Activated CD8-positive, alpha-beta T cell treated with anti-CD3 and anti-CD28 coated beads, Interleukin-2, amount 10 ng/mL, durations not matched to agents 7 days and 5 days (primary cell): ENCODE results near the gene LANCL2. TPM values are rescaled to one million over a fixed set of nuclear protein-coding genes. Genes with fewer than 3 reads are reported as not detected.
"Not testable (repeated sequence)": the region's sequence is repeated elsewhere in the genome, so short reads cannot be mapped to it uniquely, and the experiment has no call there.

Experiments
- ATAC-seq: fragments of 150-1000 bp; cut with Tn5 transposase; one replicate; pipeline ENCODE4 v1.10.0; 2021; ENCODE audit warnings: moderate library complexity
- CTCF ChIA-PET: fragments of 350-600 bp; sonication (Branson Sonifier 250); formaldehyde crosslinking; loops from one replicate; lab custom pipeline; 2021; ENCODE audit warnings: antibody characterized with exemption; lab: Charles Lee
- POLR2A ChIA-PET: fragments of 350-600 bp; sonication (Branson Sonifier 250); formaldehyde crosslinking; loops from one replicate; lab custom pipeline; 2021; ENCODE audit warnings: antibody characterized with exemption; lab: Charles Lee
- DNase-seq: peaks from one replicate; pipeline ENCODE4 v3.0.0-alpha.2; 2020
- H3K27ac Mint-ChIP-seq: one replicate; pipeline ENCODE4 v1.8.0; 2021; ENCODE audit warnings: mild to moderate bottlenecking, mixed read lengths
- H3K27me3 Mint-ChIP-seq: one replicate; pipeline ENCODE4 v1.8.0; 2021; ENCODE audit warnings: low read depth, mixed read lengths
- H3K36me3 Mint-ChIP-seq: one replicate; pipeline ENCODE4 v1.8.0; 2021; ENCODE audit warnings: low read depth, mixed read lengths
- H3K4me1 Mint-ChIP-seq: one replicate; pipeline ENCODE4 v1.8.0; 2021; ENCODE audit warnings: low read depth, mixed read lengths
- H3K4me3 Mint-ChIP-seq: one replicate; pipeline ENCODE4 v1.8.0; 2021; ENCODE audit warnings: mild to moderate bottlenecking, mixed read lengths
- H3K9me3 Mint-ChIP-seq: one replicate; pipeline ENCODE4 v1.8.0; 2022; ENCODE audit warnings: mixed read lengths; ENCODE audit not compliant: insufficient read depth
- total RNA-seq, 2 experiments: library from RNA; stranded (reverse); gene quantifications; one replicate each; pipeline ENCODE4 v1.2.3, GENCODE V29; 2021

LANCL2 gene
- total RNA-seq, 2 experiments from 2014 or later: 8.0 to 8.5 TPM

DNA sequence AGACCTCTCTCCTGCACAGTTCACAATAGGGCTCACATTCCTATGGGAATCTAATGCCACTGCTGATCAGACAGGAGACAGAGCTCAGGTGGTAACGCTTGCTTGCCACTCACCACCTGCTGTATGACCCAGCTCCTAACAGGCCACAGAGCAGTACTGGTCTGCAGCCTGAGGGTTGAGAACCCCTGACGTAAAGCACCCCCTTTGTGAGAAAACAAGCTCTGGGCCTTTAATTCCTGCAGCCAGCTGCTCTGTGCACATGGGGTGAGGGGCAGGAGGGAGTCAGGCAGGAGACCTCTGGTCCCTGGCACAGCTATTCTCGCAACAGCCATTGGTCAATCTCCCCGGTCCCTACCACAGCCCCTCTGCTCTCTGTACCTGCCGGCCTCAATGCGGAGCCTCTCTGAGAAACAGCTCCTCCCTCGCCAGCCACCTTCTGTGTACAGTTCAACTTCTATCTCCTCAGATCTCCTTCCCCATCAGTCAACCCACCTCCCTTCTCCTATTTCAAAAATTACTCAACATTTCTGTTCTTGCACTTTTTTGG lies 102.0 kb downstream of the LANCL2 start:
- Mint-ChIP-seq H3K27ac (no peak overlapping the region), H3K4me1 (peaks cover 32% of the 10 kb centered on the region), H3K4me3 (no peak overlapping the region), H3K9me3 (peaks cover 7% of the 10 kb centered on the region), H3K27me3 (no peaks in the 10 kb centered on the region), H3K36me3 (peaks cover 52% of the 10 kb centered on the region)
- CTCF ChIA-PET: interaction anchor here (1.4 kb wide), 1 partner anchor 34 kb away, joined by 3 read pairs; no protein-coding TSS in a partner anchor
- DNase-seq (no peak), ATAC-seq (no peak)
- POLR2A ChIA-PET: interaction anchor here (0.7 to 1.0 kb wide), 3 partner anchors 40 to 101 kb away, joined by 4 read pairs; no protein-coding TSS in a partner anchor

DNA sequence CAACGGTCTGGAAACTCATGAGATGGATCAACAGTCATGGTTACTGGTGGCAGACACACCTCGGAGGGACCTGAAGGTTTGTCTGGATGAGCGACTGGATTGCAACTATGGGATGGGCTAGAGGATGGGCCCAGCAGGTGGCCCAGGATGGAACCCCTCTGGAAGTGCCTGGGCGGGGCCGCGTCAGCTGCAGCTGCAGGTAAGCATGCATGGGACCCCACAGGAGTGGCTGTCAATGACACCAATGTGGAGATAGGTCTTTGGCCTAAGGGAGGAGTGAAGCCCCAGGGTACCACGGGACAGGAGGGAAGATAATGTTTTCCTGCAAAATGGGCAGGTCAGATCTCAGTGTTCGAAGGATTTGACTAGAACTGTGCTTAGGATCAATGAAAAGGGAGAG lies 103.4 kb downstream of the LANCL2 start:
- POLR2A ChIA-PET: interaction anchor here (1.8 kb wide), 1 partner anchor 66 kb away, joined by 10 read pairs; no protein-coding TSS in a partner anchor
- CTCF ChIA-PET: interaction anchor here (0.6 to 2.2 kb wide), 9 partner anchors 8 to 216 kb away, joined by 3 to 14 read pairs (median 3); no protein-coding TSS in a partner anchor
- H3K27me3 Mint-ChIP-seq: no peaks in the 10 kb centered on the region
- DNase-seq: no peak
- peaks cover 26% of the 10 kb centered on the region for H3K4me1 Mint-ChIP-seq
- H3K9me3 Mint-ChIP-seq: peaks cover under 1% of the 10 kb centered on the region
- no peak for ATAC-seq
- peaks cover 48% of the 10 kb centered on the region for H3K36me3 Mint-ChIP-seq
- peak overlapping the region; percentile 26 for H3K27ac Mint-ChIP-seq
- H3K4me3 Mint-ChIP-seq: no peak overlapping the region

DNA sequence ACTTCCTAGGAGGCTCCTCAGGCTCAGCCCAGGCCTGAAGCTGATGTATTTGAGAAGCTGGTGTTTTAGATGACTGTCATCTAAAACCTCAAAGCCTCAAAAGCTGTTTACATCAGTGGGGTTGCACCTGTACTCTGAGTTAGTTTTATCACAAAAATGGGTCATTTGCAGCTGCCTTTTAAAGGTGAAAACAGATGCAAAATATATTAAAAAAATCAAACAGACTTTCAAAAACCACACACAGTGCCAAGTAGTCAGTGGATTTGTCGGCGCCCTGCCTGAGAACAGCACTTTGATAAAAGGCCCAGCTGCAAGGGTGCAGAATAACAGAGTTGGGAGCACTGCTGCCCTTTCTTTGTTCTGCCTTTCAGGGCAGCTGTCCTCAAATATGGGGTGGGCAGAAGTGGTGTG lies 104.1 kb downstream of the LANCL2 start:
- H3K4me1 Mint-ChIP-seq: peaks cover 34% of the 10 kb centered on the region

DNA sequence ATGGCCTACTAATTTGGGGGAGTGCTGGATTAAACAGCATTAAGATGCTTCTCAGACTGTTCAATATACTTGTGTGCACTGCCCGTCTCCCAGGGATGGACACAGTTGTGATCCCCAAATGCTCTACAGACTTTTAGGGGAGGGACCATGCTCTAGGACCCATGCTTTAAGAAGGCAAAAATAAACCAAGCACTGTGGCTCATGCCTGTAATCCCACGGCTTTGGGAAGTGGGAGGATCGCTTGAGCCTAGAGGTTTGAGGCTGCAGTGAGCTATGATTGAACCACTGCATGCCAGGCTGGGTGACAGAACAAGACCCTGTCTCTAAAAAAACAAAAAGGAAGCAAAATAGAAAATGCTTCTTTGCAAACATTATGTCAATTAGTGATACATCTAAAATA lies 104.6 kb downstream of the LANCL2 start:
- no peak for DNase-seq
- POLR2A ChIA-PET: interaction anchor here (0.7 to 1.8 kb wide), 2 partner anchors 46 to 65 kb away, joined by 3 to 10 read pairs; no protein-coding TSS in a partner anchor
- CTCF ChIA-PET: interaction anchor here (1.1 to 2.2 kb wide), 5 partner anchors 9 to 217 kb away, joined by 3 to 14 read pairs (median 4); no protein-coding TSS in a partner anchor
- Mint-ChIP-seq H3K27me3 (no peaks in the 10 kb centered on the region), H3K36me3 (peaks cover 41% of the 10 kb centered on the region), H3K4me3 (no peak overlapping the region), H3K4me1 (peaks cover 38% of the 10 kb centered on the region), H3K9me3 (no peaks in the 10 kb centered on the region), H3K27ac (peak overlapping the region; percentile 52)
- no peak for ATAC-seq

More for the DNA sequence above, 104.1 kb downstream of the LANCL2 start:
- DNase-seq (peak; percentile 36), ATAC-seq (peak; percentile 66)
- Mint-ChIP-seq H3K27me3 (no peaks in the 10 kb centered on the region), H3K4me3 (no peak overlapping the region), H3K36me3 (peaks cover 42% of the 10 kb centered on the region), H3K9me3 (no peaks in the 10 kb centered on the region), H3K27ac (peak overlapping the region; percentile 52)
- POLR2A ChIA-PET: interaction anchor here (1.8 kb wide), 1 partner anchor 65 kb away, joined by 10 read pairs; no protein-coding TSS in a partner anchor
- CTCF ChIA-PET: interaction anchor here (0.7 to 2.2 kb wide), 8 partner anchors 9 to 217 kb away, joined by 3 to 14 read pairs (median 3); no protein-coding TSS in a partner anchor

DNA sequence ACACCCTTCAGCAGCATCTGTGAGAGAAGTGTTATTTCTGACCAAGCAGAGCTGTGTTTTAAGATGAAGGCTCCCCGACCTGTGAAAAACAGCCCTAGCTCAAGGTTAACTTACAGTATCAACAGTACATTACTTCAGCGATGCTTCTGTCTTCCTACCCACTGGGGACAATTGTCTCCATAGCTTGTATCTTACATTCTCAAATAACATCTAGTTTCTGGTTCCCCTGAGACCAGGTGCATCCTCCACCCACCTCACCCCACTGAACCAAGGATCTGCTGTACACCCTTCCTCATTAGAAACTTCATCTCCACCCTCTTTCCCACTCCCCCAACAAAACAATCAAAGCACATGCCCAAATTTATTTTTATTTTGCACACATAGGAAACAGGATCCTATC lies 105.1 kb downstream of the LANCL2 start:
- no peak overlapping the region for H3K4me3 Mint-ChIP-seq
- CTCF ChIA-PET: interaction anchor here (2.2 kb wide), 1 partner anchor 63 kb away, joined by 14 read pairs; no protein-coding TSS in a partner anchor
- H3K36me3 Mint-ChIP-seq: peaks cover 37% of the 10 kb centered on the region
- ATAC-seq (no peak), DNase-seq (no peak)
- peaks cover 44% of the 10 kb centered on the region for H3K4me1 Mint-ChIP-seq
- POLR2A ChIA-PET: interaction anchor here (0.7 to 1.8 kb wide), 2 partner anchors 45 to 64 kb away, joined by 3 to 10 read pairs; no protein-coding TSS in a partner anchor
- H3K27me3 Mint-ChIP-seq: no peaks in the 10 kb centered on the region
- peak overlapping the region; percentile 1 for H3K27ac Mint-ChIP-seq
- no peaks in the 10 kb centered on the region for H3K9me3 Mint-ChIP-seq

DNA sequence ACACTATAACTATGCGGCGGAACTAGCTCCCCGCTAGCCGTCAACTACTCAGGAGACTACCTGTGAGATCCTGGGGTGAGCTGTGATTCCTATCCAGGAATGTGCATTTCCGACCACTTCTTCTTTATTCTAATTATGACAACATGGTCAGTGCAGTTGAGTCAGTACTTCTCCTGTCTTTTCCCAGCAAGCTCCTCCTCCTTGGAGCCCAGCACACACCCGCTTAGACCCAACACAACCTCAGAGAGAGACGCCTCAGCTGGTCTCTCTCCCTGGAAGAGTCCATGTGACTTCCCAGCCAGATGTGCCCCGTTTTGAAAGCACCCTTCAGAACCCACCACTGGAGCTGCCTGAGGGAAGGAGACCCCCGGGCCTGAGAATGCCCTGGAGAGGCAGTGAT lies 106.5 kb downstream of the LANCL2 start:
- not testable (repeated sequence) for H3K27ac Mint-ChIP-seq, ATAC-seq, H3K4me3 Mint-ChIP-seq

DNA sequence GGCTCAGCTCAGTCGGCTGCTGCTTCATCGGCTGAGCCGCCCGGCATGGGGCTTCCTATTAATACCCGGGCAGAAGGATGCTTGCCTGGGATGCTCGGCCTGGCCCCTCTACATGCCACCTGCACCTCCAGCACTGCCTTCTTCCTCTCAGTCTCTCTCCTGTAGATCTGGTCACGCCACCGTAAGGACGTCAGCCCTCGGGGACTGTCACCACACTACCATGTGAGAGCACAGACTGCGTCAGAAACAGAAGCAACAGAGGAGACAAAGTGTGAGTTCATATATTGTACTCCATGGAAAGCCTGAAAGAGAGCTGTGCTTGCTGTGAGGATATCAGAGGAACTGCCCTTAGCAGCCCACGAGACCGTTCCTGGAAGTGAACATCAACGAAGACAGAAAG lies 107.3 kb downstream of the LANCL2 start:
- H3K9me3 Mint-ChIP-seq, DNase-seq, POLR2A ChIA-PET, H3K27ac Mint-ChIP-seq, H3K27me3 Mint-ChIP-seq, H3K4me3 Mint-ChIP-seq, CTCF ChIA-PET: not testable (repeated sequence)
- ATAC-seq: peak; percentile 29
- Mint-ChIP-seq H3K4me1 (peaks cover 62% of the 10 kb centered on the region), H3K36me3 (peaks cover 31% of the 10 kb centered on the region)

More for the DNA sequence above, 106.5 kb downstream of the LANCL2 start:
- CTCF ChIA-PET, H3K27me3 Mint-ChIP-seq, POLR2A ChIA-PET, H3K9me3 Mint-ChIP-seq, DNase-seq: not testable (repeated sequence)
- Mint-ChIP-seq H3K4me1 (peaks cover 54% of the 10 kb centered on the region), H3K36me3 (peaks cover 32% of the 10 kb centered on the region)

DNA sequence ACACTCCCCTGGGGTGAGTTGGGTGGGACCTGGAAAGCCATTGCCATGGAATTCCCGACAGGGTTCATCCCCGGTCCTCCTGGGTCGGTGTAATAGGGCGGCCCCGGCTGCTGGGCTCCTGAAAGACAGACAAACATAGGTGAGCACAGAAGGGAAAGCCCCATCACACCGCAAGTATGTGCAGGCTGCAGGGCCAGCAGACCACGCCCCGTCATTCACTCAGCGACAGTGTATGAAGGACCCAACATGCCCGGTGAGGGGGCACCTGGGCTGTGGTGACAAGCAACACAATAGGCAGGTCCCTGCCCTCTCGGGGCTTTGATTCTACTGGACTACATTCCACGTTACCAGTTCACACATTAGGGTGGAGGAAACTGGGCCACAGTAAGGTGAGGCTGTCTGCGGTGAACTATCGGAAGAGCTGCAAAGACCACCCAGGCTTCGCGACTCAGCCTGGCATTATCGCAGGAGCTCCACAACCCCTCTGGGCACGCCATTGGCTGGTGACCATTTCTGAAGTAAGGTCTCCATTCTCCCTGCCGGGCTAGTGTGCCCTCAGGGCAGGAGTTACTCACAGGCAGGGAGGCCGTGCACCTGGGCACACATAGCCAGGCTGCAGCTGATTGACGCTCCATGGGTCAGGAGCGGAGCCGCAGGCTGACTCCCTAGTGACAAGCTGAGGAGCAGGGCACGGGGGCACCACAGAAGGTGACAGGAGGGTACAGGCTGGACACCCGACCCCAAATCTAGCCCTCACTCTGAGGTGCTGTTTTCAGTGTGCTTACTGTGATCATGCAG lies 108.0 kb downstream of the LANCL2 start:
- peaks cover 68% of the 10 kb centered on the region for H3K4me1 Mint-ChIP-seq
- peaks cover 27% of the 10 kb centered on the region for H3K36me3 Mint-ChIP-seq
- no peak overlapping the region for H3K27ac Mint-ChIP-seq
- no peak for ATAC-seq
- no peaks in the 10 kb centered on the region for H3K27me3 Mint-ChIP-seq
- H3K9me3 Mint-ChIP-seq: no peaks in the 10 kb centered on the region
- no peak for DNase-seq
- H3K4me3 Mint-ChIP-seq: no peak overlapping the region
- CTCF ChIA-PET: no interaction called here
- POLR2A ChIA-PET: no interaction called here

DNA sequence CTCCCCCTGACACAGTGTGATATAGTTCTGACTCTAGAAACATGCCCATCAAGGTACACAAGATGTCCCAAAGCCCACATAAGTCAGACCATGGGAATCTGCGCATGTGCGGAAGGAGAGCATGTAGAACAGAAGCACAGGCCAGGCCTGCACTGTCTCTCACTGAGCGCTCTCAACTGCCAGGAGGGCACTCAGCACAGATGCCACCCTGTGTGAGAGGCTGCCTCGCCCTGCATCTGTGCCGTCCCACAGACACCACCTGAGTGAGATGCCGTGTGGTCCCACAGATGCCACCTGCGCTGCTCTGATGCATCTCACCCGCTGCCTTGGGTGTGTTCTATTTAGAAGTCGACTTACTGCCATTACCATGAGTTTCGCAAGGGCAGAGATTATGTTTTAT lies 108.8 kb downstream of the LANCL2 start:
- CTCF ChIA-PET: no interaction called here
- ATAC-seq (no peak), DNase-seq (no peak)
- POLR2A ChIA-PET: no interaction called here
- no peaks in the 10 kb centered on the region for H3K9me3 Mint-ChIP-seq
- H3K27me3 Mint-ChIP-seq: no peaks in the 10 kb centered on the region
- H3K27ac Mint-ChIP-seq: no peak overlapping the region
- peaks cover 60% of the 10 kb centered on the region for H3K4me1 Mint-ChIP-seq
- H3K36me3 Mint-ChIP-seq: peaks cover 21% of the 10 kb centered on the region
- no peak overlapping the region for H3K4me3 Mint-ChIP-seq

DNA sequence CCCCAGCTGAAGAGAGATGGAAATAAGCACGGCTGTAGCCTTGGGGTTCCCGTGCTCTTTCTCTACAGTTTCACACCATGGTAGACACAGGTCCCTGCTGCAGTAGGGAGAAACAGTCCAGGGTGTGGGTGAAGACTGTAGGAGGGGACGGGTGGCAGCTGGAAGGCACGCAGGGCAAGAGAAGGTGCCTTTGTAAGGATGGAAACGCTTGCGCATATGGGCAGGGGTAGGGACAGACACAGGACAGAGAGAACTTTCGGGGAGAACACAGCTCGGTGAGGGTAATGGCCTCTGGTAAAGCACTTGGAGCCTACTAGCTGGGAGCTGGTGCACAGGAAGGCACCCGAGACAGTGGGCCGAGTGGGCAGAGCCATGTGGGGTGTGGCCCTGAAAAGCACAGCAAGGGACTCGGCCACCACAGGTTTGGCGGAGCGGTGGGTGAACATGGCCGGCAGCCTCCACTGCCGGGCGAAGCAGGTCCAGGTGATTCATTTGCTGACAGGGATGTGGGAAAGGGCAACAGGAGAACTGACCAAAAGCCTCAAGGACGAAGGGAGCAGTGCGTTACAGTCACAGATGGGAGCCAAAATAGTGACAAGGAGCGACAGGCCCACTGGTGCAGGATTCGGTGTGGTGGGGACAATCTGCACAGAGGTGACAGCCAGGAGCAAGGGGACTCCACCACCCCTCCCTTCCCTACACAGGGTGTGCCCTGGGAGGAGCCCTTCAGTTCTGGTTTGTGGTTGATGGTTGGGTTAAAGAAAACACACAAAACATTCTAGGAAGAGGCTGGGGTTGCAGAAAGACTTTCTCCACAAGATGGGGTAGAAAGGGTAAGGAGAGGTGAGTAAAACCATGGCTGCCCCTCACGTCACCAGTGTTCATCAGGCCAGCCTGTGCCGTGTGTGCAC lies 110.1 kb downstream of the LANCL2 start:
- H3K27me3 Mint-ChIP-seq: no peaks in the 10 kb centered on the region
- H3K27ac Mint-ChIP-seq: peak overlapping the region; percentile 71
- peaks cover 19% of the 10 kb centered on the region for H3K36me3 Mint-ChIP-seq
- no peaks in the 10 kb centered on the region for H3K9me3 Mint-ChIP-seq
- DNase-seq: peak; percentile 59
- H3K4me1 Mint-ChIP-seq: peaks cover 49% of the 10 kb centered on the region
- peak; percentile 78 for ATAC-seq
- peak overlapping the region; percentile 27 for H3K4me3 Mint-ChIP-seq
- ChIA-PET POLR2A (interaction anchor here (1.0 kb wide), 1 partner anchor 97 kb away, joined by 3 read pairs; the partner anchor contains the start of gene VOPP1), CTCF (no interaction called here)
